Activated naive CD4-positive, alpha-beta T cell treated with anti-CD3 and anti-CD28 coated beads, Interleukin-2, amount 10 ng/mL, durations not matched to agents 7 days and 5 days (primary cell): ENCODE data around the gene PRSS48.

Experiments
- CTCF ChIA-PET: fragments of 350-600 bp; sonication (Branson Sonifier 250); formaldehyde crosslinking; loops from one replicate; lab custom pipeline; 2021; ENCODE audit warnings: antibody characterized with exemption; lab: Charles Lee
- DNase-seq: peaks from one replicate; pipeline ENCODE4 v3.0.0-alpha.2; 2020
- H3K27ac Mint-ChIP-seq: one replicate; pipeline ENCODE4 v1.8.0; 2021; ENCODE audit warnings: mild to moderate bottlenecking, moderate library complexity, mixed read lengths
- H3K27me3 Mint-ChIP-seq: one replicate; pipeline ENCODE4 v1.8.0; 2021; ENCODE audit warnings: mild to moderate bottlenecking, mixed read lengths
- H3K36me3 Mint-ChIP-seq: one replicate; pipeline ENCODE4 v1.8.0; 2021; ENCODE audit warnings: mixed read lengths
- H3K4me1 Mint-ChIP-seq: one replicate; pipeline ENCODE4 v1.8.0; 2021; ENCODE audit warnings: mixed read lengths
- H3K4me3 Mint-ChIP-seq: one replicate; pipeline ENCODE4 v1.8.0; 2021; ENCODE audit warnings: mild to moderate bottlenecking, moderate library complexity, mixed read lengths
- H3K9me3 Mint-ChIP-seq: one replicate; pipeline ENCODE4 v1.8.0; 2021; ENCODE audit warnings: mixed read lengths

PRSS48 gene

DNA sequence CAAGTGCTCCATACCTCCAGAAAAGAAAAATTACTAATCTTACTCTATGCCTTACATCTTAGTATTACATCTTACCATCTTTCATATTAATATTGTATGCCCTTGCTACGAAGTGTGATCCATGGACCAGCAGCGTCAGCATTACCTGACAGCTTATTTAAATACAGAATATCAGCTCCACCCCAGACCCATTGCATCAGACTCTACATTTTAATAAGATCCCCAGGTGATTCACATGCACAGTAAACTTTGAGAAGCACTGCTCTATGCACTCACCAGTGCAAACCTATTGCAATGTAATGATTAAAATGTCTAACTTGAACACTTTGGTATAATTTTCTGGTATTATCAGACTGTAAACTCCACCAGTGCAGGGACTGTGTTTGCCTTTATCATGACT, 62.5 kb downstream of the PRSS48 start:
- H3K4me3 Mint-ChIP-seq = no peak overlapping the region
- no peak for DNase-seq
- H3K4me1 Mint-ChIP-seq = no peaks in the 10 kb centered on the region
- H3K27ac Mint-ChIP-seq = no peak overlapping the region
- CTCF ChIA-PET = no interaction called here
- H3K9me3 Mint-ChIP-seq = no peaks in the 10 kb centered on the region
- peaks cover 12% of the 10 kb centered on the region for H3K27me3 Mint-ChIP-seq
- no peaks in the 10 kb centered on the region for H3K36me3 Mint-ChIP-seq

DNA sequence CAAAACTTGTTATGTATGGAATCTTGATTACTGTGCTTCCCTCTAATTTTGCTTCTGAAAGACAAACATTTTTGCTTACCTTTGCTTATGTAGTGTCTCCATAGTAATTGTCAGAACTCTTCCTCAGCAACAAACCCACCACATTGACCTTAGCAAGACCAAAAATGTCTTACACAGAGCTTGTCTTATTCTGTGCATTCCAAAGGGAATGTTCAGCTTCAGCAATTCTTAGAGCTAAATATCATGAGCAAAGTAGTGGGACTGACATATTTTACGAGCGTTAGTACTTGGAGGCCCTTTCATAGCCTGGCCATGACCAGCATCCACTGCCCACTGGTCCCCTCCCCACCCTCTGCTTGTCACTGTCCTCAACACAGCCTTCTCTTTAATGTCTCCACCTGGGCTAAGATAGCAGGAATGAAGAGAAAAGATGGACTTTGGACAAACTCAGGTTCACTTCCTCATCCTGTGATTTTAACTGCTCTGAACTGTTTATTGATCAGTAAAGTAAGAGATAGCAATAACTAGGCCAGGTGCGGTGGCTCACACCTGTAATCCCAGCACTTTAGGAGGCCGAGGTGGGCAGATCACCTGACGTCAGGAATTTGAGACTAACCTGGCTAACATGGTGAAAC, 63.9 kb downstream of the PRSS48 start:
- Mint-ChIP-seq H3K4me3 (no peak overlapping the region), H3K27ac (no peak overlapping the region), H3K27me3 (peaks cover 12% of the 10 kb centered on the region), H3K9me3 (no peaks in the 10 kb centered on the region), H3K4me1 (no peaks in the 10 kb centered on the region), H3K36me3 (no peaks in the 10 kb centered on the region)
- no peak for DNase-seq
- CTCF ChIA-PET = no interaction called here
